Peyer's patch (tissue), 4 donors: ENCODE data around the gene UBE2H. TPM values are rescaled to one million over a fixed set of nuclear protein-coding genes. Genes with fewer than 3 reads are reported as not detected.

Source experiments
- DNase-seq, 3 donors: peaks; one replicate each; pipeline ENCODE4 v3.0.0-alpha.2; 2017 to 2019
- H3K27ac ChIP-seq, 4 donors: fragments of 200-600 bp; sonication (generic); one replicate each; pipeline ENCODE4 v1.5.1; 2016 to 2019
- H3K27me3 ChIP-seq, 2 donors: fragments of 200-600 bp; sonication (generic); one replicate each; pipeline ENCODE4 v1.5.1; 2019
- H3K36me3 ChIP-seq, 3 donors: fragments of 200-600 bp; sonication (generic); one replicate each; pipeline ENCODE4 v1.5.1; 2016 to 2019
- H3K4me1 ChIP-seq, 4 donors: fragments of 200-600 bp; sonication (generic); one replicate each; pipeline ENCODE4 v1.5.1; 2016 to 2019
- H3K4me3 ChIP-seq, 4 donors: fragments of 200-600 bp; sonication (generic); 1 replicate in 3 of 4; 2 replicates in 1 of 4; pipeline ENCODE4 v1.5.1; 2016 to 2019; ENCODE audit warnings: mild to moderate bottlenecking in 1 of 4
- H3K9me3 ChIP-seq, 4 donors: fragments of 200-600 bp; sonication (generic); one replicate each; pipeline ENCODE4 v1.5.1; 2016 to 2019; ENCODE audit warnings: mild to moderate bottlenecking in 1 of 4
- POLR2A ChIP-seq, 2 donors: fragments of 450-650 bp; IDR thresholded peaks; one replicate each; pipeline ENCODE4 v1.5.1; 2017; ENCODE audit warnings: antibody characterized with exemption in 2 of 2, mild to moderate bottlenecking in 2 of 2, moderate library complexity in 2 of 2
- total RNA-seq, 4 donors: library from RNA; depleted of rRNA; stranded (reverse); fragments of >200 nt; gene quantifications; one replicate each; pipeline ENCODE4 v1.1.0, GENCODE V29; 2016
- TF ChIP-seq, protein P1 (sequence below), 6 experiments: fragments of 450-650 bp in 4 of 6; fragments of 200-600 bp in 2 of 6; sonication (generic) in 1 of 6; IDR thresholded peaks; one replicate each; pipeline ENCODE4 v1.5.1; 2017 to 2019; ENCODE audit warnings: antibody characterized with exemption in 6 of 6, mild to moderate bottlenecking in 3 of 6, moderate library complexity in 1 of 6

UBE2H gene
- total RNA-seq, 4 donors from 2014 or later = 33.5 to 59.4 (median 51.4) TPM

DNA sequence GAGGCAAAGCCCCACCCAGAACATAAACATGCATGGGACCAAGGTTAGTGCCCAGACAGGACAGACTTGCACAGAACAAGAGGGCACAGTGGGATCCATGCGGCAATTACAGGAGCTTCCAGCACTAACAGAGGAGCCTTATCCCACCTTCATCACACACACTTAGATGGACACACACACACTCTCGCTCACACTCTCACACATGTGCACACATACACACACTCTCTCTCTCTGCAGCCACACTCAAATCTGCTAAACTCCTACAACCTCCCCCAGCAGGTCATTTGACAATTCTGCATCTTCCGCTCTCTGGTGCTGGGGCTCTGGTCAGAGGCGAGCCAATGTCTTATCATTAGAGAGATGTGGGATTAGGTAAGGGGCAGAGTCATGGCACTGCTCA is 120.5 kb downstream of the UBE2H start:
- TF ChIP-seq, protein P1, sequence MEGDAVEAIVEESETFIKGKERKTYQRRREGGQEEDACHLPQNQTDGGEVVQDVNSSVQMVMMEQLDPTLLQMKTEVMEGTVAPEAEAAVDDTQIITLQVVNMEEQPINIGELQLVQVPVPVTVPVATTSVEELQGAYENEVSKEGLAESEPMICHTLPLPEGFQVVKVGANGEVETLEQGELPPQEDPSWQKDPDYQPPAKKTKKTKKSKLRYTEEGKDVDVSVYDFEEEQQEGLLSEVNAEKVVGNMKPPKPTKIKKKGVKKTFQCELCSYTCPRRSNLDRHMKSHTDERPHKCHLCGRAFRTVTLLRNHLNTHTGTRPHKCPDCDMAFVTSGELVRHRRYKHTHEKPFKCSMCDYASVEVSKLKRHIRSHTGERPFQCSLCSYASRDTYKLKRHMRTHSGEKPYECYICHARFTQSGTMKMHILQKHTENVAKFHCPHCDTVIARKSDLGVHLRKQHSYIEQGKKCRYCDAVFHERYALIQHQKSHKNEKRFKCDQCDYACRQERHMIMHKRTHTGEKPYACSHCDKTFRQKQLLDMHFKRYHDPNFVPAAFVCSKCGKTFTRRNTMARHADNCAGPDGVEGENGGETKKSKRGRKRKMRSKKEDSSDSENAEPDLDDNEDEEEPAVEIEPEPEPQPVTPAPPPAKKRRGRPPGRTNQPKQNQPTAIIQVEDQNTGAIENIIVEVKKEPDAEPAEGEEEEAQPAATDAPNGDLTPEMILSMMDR (IDR thresholded peaks at IDR 0.05) = no peak
- TF ChIP-seq POLR2A (IDR thresholded peaks at IDR 0.05) = no peak
- Histone ChIP-seq H3K9me3 (no peaks in the 10 kb centered on the region), H3K27ac (no peak overlapping the region), H3K36me3 (peaks cover 0 to 26% (median 0%) of the 10 kb centered on the region in 3 donors), H3K27me3 (no peaks in the 10 kb centered on the region), H3K4me1 (peaks cover 0 to 13% (median 0%) of the 10 kb centered on the region in 4 donors), H3K4me3 (no peak overlapping the region)
- no peak for DNase-seq

GRCh38 chr7:129831424-129832058 is 121.2 kb downstream of the UBE2H start:
- no peak for DNase-seq
- Histone ChIP-seq H3K36me3 (peaks cover 0 to 26% (median 0%) of the 10 kb centered on the region in 3 donors), H3K4me3 (no peak overlapping the region), H3K27ac (peak overlapping the region in 1 of 4 donors; percentile 7), H3K4me1 (peaks cover 0 to 13% (median 0%) of the 10 kb centered on the region in 4 donors), H3K27me3 (no peaks in the 10 kb centered on the region), H3K9me3 (no peaks in the 10 kb centered on the region)
- TF ChIP-seq POLR2A (IDR thresholded peaks at IDR 0.05) = no peak
- TF ChIP-seq, protein P1 (IDR thresholded peaks at IDR 0.05) = no peak

GRCh38 chr7:129830949-129831348 is 121.8 kb downstream of the UBE2H start:
- Histone ChIP-seq H3K36me3 (peaks cover 0 to 26% (median 0%) of the 10 kb centered on the region in 3 donors), H3K4me3 (no peak overlapping the region), H3K9me3 (no peaks in the 10 kb centered on the region), H3K4me1 (peaks cover 0 to 17% (median 2%) of the 10 kb centered on the region in 4 donors), H3K27me3 (no peaks in the 10 kb centered on the region), H3K27ac (peak overlapping the region in 1 of 4 donors; percentile 7)
- no peak for TF ChIP-seq POLR2A (IDR thresholded peaks at IDR 0.05)
- DNase-seq = no peak

DNA sequence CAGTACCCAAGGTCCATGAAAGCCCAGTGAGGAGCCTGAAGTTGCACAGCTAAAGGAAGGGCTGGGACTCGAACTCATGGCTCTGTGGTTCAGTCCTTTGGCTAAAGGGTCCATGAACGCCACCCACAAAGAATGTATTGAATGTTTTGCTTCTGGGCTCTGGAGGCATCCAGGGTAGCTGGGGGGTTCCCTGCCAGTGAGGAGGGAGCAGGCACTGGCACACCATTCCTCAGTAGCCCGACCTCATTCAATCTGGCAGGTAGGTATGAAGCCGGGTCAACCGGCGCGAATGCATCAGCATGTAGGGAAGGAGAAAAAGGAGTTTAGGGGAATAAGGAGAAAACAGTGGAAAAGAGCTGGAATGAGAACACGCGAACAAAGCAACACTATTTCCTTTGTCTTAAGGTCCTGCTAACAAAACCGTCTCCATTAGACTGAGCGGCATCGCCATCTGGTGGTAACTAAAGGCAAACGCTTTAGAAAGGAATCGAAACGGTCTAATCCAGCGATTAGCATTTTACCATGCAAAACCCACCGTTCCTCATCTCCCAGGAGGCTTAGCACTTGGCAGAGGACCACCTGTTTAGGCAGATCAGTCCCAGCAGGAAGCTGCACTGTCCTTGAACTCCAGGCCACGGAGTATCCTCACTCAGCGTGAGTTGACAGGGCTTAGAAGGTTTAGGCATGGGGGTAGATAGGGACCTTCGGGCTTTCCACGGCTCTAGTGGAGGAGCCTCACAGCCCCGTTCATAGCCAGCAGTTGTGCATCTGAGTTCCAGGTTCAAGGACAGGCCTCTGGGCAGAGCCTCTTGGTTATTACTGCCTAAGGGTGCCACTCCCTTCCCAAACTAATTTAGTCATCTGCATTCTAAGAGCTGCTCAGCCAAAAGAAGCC is 122.8 kb downstream of the UBE2H start:
- no peaks in the 10 kb centered on the region for H3K27me3 ChIP-seq
- peak overlapping the region in 1 of 4 donors; percentile 16 for H3K4me3 ChIP-seq
- peaks cover 0 to 24% (median 3%) of the 10 kb centered on the region in 4 donors for H3K4me1 ChIP-seq
- no peaks in the 10 kb centered on the region for H3K9me3 ChIP-seq
- no peak for TF ChIP-seq POLR2A (IDR thresholded peaks at IDR 0.05)
- TF ChIP-seq, protein P1 (IDR thresholded peaks at IDR 0.05) = peak; percentile 44 to 80 (median 76)
- H3K36me3 ChIP-seq = peaks cover 0 to 22% (median 0%) of the 10 kb centered on the region in 3 donors
- peak overlapping the region in 2 of 4 donors; percentile 9 to 51 for H3K27ac ChIP-seq
- peak; percentile 47 to 87 (median 58) for DNase-seq

- H3K4me1 ChIP-seq = peaks cover 0 to 29% (median 5%) of the 10 kb centered on the region in 4 donors
- H3K4me3 ChIP-seq = no peak overlapping the region
- H3K27ac ChIP-seq = no peak overlapping the region
- no peak for DNase-seq
- H3K36me3 ChIP-seq = peaks cover 0 to 14% (median 0%) of the 10 kb centered on the region in 3 donors
- TF ChIP-seq POLR2A (IDR thresholded peaks at IDR 0.05) = no peak
- TF ChIP-seq, protein P1 (IDR thresholded peaks at IDR 0.05) = no peak
- H3K27me3 ChIP-seq = no peaks in the 10 kb centered on the region
- no peaks in the 10 kb centered on the region for H3K9me3 ChIP-seq
Observed at GRCh38 chr7:129828989-129829736, 123.6 kb downstream of the UBE2H start.
